ENCODE results near the gene ALDH3B2.

ALDH3B2 gene

DNA sequence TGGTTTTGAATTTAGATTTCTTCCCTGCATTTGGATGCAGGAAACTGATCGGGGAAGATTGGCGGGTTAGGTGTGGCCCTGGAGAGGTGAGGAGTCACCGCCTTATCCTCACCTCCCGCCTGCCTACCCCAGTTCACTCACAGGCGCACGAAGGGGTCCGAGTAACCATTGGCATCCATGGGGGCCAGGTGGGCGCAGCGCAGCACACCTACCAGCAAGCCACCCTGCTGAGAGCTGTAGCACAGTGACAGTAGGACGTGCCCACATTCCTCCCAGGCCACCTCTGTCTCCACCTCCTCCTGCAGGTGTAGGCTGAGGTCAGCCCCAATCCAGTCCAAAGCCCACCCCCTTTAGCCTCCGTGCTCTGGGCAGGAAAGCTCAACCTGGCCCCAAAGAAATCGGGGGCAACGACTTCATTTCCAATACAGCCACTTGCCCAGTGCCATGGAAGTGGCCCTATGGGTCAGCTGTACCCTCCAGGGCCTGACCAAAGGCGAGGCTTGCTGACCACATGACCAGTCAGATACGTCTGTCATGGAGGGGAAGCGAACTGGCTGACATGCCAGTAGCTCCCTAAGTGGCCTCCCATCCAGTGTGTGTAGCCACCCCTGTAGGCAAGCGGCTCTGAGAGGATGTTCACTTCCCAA, 61.0 kb downstream of the ALDH3B2 start:
- DNase-seq (ENCODE audit: low read depth) = no peak

DNA sequence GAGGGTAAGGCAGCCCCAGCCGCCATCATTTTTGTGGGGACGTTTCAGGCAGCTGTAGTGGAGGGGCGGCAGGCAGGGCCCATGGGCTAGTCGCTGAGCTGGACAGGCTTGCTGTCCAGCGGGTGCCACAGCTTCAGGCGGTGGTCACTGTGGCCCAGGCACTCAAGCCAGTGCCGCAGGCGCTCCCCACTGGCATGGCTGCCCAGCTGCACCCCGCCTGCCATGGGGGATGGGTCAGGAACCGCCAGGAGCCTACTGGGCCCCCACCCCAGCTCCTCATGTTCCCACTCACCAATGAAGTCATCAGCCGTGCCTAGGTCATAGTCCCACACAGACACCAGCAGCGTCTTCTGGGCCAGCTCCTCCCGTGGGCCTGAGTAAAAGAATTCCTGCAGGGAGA, 61.7 kb downstream of the ALDH3B2 start:
- no peak for DNase-seq (ENCODE audit: low read depth)

Measured in GM04504 (cell line).